BLaER1 (cell line): ENCODE measurements around the gene FNDC3B.

ENCODE experiments used
- H3K27ac ChIP-seq: shearing (Covaris generic); formaldehyde crosslinking; 2 replicates; pipeline ENCODE4 v1.8.1; 2022
- H3K27me3 ChIP-seq: shearing (Covaris generic); formaldehyde crosslinking; 2 replicates; pipeline ENCODE4 v1.8.1; 2022
- H3K36me3 ChIP-seq: shearing (Covaris generic); formaldehyde crosslinking; 2 replicates; pipeline ENCODE4 v1.8.1; 2022
- H3K4me1 ChIP-seq: shearing (Covaris generic); formaldehyde crosslinking; 2 replicates; pipeline ENCODE4 v1.8.1; 2022
- H3K4me2 ChIP-seq: shearing (Covaris generic); formaldehyde crosslinking; 2 replicates; pipeline ENCODE4 v1.8.1; 2022
- H3K4me3 ChIP-seq: shearing (Covaris generic); formaldehyde crosslinking; 2 replicates; pipeline ENCODE4 v1.8.1; 2022
- H3K9ac ChIP-seq: shearing (Covaris generic); formaldehyde crosslinking; 2 replicates; pipeline ENCODE4 v1.8.1; 2022
- H3K9me3 ChIP-seq: shearing (Covaris generic); formaldehyde crosslinking; 2 replicates; pipeline ENCODE4 v1.8.1; 2022
- H4K20me1 ChIP-seq: shearing (Covaris generic); formaldehyde crosslinking; 2 replicates; pipeline ENCODE4 v1.8.1; 2022
- Cebpa-rat ChIP-seq: shearing (Covaris generic); IDR thresholded peaks from 2 replicates; pipeline ENCODE4 v1.8.1; 2022

Gene FNDC3B

DNA sequence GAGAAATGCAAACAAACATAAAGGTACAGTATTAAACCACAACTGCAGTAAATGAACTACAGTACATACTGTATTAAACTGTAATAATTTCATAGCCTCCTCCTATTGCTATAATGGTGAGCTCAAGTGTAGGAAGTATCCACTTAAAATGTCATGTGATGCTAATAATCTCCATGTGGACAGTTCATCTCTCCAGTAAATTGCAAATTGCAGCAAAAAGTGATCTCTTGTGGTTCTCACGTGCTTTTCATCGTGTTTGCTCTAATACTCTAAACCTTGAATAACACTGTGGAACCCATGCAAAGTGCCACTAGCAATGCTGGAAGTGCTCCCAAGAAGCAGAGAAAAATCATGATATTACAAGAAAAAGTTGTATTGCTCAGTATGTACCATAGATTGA lies 9.2 kb upstream of the FNDC3B start:
- no peak overlapping the region for H3K9ac ChIP-seq
- TF ChIP-seq Cebpa-rat, result no peak
- no peaks in the 10 kb centered on the region for H4K20me1 ChIP-seq
- H3K4me2 ChIP-seq, result no peak overlapping the region
- peaks cover 6% of the 10 kb centered on the region for H3K9me3 ChIP-seq
- H3K4me3 ChIP-seq, result no peak overlapping the region
- no peaks in the 10 kb centered on the region for H3K4me1 ChIP-seq
- no peak overlapping the region for H3K27ac ChIP-seq
- no peaks in the 10 kb centered on the region for H3K27me3 ChIP-seq
- no peaks in the 10 kb centered on the region for H3K36me3 ChIP-seq

DNA sequence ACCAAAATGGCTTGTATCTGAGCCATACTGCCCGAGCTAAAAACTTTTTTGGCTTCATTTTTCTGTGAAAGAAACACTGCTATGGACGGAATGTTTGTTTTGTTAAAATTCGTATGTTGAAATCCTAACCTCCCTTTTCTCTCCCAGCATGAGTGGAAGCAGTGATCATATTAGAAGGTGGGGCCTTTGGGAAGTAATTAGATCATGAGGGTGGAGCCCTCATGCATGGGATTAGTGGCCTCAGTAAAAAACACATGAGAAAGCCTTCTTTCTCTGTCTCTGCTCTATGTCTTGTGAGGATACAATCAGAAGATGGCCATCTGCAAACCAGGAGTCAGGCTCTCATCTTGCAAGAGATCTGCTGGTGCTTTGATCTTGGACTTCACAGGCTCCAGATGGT lies 7.4 kb upstream of the FNDC3B start:
- no peaks in the 10 kb centered on the region for H3K36me3 ChIP-seq
- H3K9ac ChIP-seq, result no peak overlapping the region
- H3K4me3 ChIP-seq, result no peak overlapping the region
- no peaks in the 10 kb centered on the region for H3K27me3 ChIP-seq
- no peaks in the 10 kb centered on the region for H3K4me1 ChIP-seq
- H3K27ac ChIP-seq, result no peak overlapping the region
- no peak overlapping the region for H3K4me2 ChIP-seq
- no peaks in the 10 kb centered on the region for H4K20me1 ChIP-seq
- TF ChIP-seq Cebpa-rat, result no peak
- H3K9me3 ChIP-seq, result peaks cover 6% of the 10 kb centered on the region

DNA sequence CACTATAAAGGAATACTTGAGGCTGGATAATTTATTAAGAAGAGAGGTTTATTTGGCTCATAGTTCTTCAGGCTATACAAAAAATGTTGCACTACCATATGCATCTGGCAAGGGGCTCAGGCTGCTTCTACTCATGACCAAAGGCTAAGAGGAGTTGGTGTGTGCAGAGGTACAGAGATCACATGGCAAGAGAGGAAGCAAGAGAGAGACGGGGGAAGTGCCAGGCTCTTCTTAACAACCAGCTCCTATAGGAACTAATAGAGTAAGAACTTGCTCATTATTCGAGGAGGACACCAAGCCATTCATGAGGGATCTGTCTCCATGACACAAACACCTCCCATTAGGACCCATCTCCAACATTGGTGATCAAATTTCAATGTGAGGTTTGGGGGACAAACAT lies 6.0 kb upstream of the FNDC3B start:
- no peaks in the 10 kb centered on the region for H4K20me1 ChIP-seq
- no peaks in the 10 kb centered on the region for H3K36me3 ChIP-seq
- TF ChIP-seq Cebpa-rat, result no peak
- no peak overlapping the region for H3K9ac ChIP-seq
- H3K27me3 ChIP-seq, result no peaks in the 10 kb centered on the region
- H3K4me2 ChIP-seq, result no peak overlapping the region
- no peak overlapping the region for H3K27ac ChIP-seq
- H3K9me3 ChIP-seq, result peaks cover 6% of the 10 kb centered on the region
- H3K4me3 ChIP-seq, result no peak overlapping the region
- no peaks in the 10 kb centered on the region for H3K4me1 ChIP-seq

DNA sequence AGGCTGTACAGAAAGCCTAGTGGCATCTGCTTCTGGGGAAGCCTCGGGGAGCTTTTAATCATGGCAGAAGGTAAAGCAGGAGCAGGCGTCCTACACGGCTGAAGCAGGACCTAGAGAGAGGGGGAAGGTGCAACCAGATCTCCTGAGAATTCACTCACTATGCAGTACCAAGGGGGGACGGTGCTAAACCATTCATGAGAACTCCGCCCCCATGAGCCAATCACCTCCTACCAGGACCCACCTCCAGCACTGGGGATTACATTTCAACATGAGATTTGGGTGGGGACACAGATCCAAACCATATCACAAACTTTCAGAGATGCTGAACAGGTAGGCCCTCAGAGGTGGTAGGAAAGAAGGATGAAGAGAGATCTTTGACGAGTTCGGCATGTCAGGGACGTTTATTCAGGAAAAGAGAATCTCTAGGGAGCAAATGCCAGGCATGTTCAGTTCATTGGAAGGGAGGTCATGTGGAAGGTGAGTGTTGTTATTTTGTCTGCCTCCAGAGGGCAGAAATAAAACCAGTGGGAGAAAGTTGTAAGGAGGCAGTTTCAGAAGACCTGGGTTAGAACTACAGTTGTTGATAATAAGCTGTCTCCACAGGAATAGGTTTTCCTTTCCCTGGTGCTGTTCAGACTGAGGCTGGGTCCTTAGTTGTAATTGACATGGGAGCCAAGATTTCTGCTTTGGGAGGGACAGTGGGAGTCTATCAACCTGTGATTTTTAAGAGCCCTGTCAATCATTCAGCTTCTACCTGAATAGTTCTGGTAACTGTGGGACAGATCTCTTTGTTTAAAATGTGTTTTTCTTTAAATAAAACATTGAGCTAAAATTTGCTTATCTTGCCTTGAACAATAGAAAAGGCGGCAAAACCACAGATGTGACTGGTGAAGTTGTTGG lies 4.3 kb upstream of the FNDC3B start:
- Histone ChIP-seq H3K4me3 (no peak overlapping the region), H3K4me1 (peaks cover 7% of the 10 kb centered on the region), H3K27ac (no peak overlapping the region), H4K20me1 (no peaks in the 10 kb centered on the region), H3K36me3 (no peaks in the 10 kb centered on the region), H3K4me2 (no peak overlapping the region), H3K9me3 (peaks cover 6% of the 10 kb centered on the region), H3K9ac (no peak overlapping the region), H3K27me3 (no peaks in the 10 kb centered on the region)
- TF ChIP-seq Cebpa-rat, result no peak

DNA sequence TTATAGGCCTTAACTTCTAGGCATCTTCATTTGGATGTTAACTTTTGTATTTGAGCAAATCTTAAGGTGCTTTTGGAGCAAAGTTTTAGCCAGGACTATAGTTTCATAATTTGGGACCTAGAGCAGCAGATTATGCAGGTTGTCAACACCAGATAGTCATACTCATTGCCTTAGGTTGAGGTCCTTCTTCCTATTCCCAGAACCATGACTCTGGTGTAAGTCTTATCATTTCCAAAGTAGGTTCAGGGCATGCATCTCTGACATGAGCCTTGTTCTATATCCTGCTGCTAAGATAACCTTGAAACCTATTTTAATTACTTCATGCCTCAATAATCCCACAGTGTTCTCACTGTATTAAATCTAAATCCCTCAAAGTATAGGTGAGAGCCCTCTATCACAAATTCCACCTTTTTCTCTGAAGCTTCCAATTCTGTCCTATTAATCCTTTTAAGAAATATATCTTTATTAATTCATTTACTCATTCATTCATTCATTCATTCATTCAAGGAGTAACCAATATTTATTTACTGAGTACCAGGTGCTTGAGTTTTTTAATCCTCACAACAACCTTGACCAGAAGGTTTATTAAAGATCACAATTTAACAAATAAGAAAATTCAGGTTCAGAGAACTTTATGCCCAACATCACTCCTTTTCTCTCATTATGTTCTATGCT lies 2.7 kb upstream of the FNDC3B start:
- no peak overlapping the region for H3K27ac ChIP-seq
- H3K9me3 ChIP-seq, result peaks cover 6% of the 10 kb centered on the region
- no peaks in the 10 kb centered on the region for H3K36me3 ChIP-seq
- H3K4me2 ChIP-seq, result no peak overlapping the region
- H4K20me1 ChIP-seq, result peaks cover 12% of the 10 kb centered on the region; the same call in 1 of the 2 replicates
- peaks cover 18% of the 10 kb centered on the region for H3K4me1 ChIP-seq
- no peak overlapping the region for H3K9ac ChIP-seq
- no peak overlapping the region for H3K4me3 ChIP-seq
- no peaks in the 10 kb centered on the region for H3K27me3 ChIP-seq
- no peak for TF ChIP-seq Cebpa-rat

DNA sequence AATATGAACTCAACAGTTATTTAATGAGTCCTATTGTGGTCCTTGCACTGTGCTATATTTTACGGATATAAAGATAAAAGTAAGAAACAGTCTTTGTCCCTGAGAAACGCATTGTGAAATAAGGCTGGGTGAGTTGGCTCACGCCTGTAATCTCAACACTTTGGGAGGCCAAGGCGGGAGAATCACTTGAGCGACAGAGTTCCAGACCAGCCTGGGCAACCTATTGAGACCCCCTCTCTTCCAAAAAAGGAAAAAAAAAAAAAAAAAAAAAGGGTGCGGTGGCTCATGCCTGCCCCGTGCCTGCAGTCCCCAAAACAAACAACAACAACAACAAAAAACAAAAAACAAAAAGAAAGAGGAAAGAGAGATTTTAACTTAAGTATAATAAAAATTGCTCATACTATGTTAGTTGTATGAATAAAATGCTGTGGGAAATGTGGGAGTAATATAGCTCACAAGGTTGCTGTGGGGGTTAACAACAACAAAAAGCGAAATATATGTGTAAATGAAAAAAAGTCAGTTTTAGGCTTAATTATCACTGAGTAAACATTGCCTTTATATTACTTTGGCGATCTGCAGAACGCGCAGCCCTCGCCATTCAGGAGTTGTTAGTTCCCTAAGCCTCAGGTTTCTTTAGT lies 461 bp upstream of the FNDC3B start:
- H3K9me3 ChIP-seq, result peaks cover 6% of the 10 kb centered on the region; the same call in 1 of the 2 replicates
- no peaks in the 10 kb centered on the region for H3K36me3 ChIP-seq
- H3K27me3 ChIP-seq, result no peaks in the 10 kb centered on the region
- peaks cover 34% of the 10 kb centered on the region for H4K20me1 ChIP-seq
- peak overlapping the region; percentile 59 for H3K4me2 ChIP-seq
- H3K27ac ChIP-seq, result no peak overlapping the region
- peaks cover 29% of the 10 kb centered on the region for H3K4me1 ChIP-seq
- H3K9ac ChIP-seq, result peak overlapping the region; percentile 91; the same call in 1 of the 2 replicates
- no peak for TF ChIP-seq Cebpa-rat
- H3K4me3 ChIP-seq, result peak overlapping the region; percentile 99

DNA sequence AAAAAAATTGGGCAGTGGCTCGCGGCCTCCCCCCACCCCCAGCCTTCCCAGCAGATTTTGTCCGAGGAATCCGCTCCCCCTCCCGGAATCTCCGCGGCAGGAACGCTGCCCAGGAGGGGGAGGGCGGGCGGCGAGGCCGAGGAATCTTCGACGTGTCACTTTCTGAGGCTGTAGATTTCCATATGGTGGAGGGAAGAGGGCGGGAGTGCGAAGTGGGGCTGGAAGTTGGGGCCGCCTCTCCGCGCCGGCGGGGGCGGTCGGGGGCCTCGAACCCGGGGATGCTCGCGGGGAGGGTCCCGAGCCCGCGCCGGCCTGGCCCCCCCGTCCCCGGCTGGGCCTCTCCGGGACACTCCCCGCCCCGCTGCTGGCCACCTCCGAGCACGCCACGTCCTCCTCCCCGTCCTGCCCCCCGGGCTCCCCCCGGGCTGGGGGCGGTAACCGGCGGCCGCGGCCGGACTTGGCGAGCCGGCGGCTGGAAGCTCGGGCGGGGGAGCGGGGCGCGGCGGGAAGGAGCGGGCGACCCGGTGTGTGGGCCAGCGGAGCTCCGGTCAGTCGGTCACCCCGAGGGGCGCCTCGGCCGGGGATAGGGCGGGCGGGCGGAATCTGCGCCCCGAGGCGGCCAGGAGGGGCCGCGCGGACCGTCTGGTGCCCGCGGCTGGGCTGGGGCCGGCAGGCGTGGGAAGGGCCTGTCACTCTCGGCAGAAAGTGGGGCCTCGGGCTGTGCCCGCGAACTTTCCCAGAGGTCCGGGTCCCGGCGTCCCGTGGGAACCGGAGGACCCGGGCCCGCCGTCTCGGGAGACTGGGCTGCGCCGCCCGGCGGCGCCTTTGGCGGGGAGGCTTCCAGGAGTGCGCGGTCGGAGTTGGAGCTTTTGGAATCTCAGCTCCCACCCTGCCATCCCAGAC lies 951 bp downstream of the FNDC3B start:
- Histone ChIP-seq H3K27ac (peak overlapping the region; percentile 86), H3K4me3 (peak overlapping the region; percentile 99), H3K9ac (peak overlapping the region; percentile 91), H4K20me1 (peaks cover 44% of the 10 kb centered on the region), H3K9me3 (no peaks in the 10 kb centered on the region), H3K27me3 (no peaks in the 10 kb centered on the region), H3K4me1 (peaks cover 33% of the 10 kb centered on the region), H3K4me2 (peak overlapping the region; percentile 87), H3K36me3 (no peaks in the 10 kb centered on the region)
- TF ChIP-seq Cebpa-rat, result no peak

DNA sequence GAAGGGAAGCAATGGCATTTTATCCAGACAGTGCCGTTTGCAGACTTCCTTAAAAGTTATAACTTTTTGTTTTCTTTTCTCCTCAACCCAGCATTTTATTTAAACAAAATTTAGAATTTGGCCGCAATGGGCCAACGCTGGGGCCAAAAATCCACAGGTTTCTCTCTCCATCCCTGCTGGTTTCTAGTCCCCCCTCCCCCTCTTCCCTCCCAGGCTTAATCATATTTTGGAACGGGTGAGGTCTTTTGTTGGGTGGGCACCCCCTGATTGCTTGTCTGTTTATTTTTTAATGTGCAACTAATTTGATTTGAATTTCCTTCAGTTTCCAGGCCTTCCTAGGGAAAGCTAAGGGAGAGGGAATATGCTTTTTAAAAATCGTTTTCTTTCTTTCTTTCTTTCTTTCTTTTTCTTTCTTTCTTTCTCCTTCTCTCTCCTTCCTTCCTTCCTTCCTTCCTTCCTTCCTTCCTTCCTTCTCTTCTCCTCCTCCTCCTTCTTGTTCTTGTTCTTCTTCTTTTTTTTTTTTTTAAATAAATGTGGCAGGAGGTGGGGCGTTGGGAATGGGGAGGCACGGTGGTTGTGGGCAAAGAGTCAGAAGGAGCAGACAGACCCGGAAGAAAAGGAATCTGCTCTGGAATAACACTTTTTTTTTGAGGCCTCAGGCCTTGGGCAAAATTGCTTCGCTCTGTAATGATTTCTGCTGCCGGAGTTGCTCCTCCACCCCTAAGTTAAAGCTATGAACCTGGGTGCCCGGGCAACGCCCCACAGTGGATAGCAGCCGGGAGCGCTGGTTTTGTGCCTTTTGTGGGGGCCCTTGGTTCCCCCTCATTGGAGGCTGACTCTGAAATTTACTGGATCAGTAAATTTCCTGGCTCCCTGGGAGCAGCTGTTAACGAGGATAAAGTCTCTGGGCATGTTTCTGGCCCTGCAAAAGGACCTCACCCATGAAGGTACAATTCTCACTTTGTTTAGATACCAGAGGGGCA lies 1.9 kb downstream of the FNDC3B start:
- H3K4me2 ChIP-seq, result peak overlapping the region; percentile 87
- H4K20me1 ChIP-seq, result peaks cover 54% of the 10 kb centered on the region
- H3K4me3 ChIP-seq, result peak overlapping the region; percentile 99
- no peak for TF ChIP-seq Cebpa-rat
- peaks cover 33% of the 10 kb centered on the region for H3K4me1 ChIP-seq
- peak overlapping the region; percentile 91 for H3K9ac ChIP-seq
- no peaks in the 10 kb centered on the region for H3K36me3 ChIP-seq
- no peaks in the 10 kb centered on the region for H3K9me3 ChIP-seq
- H3K27me3 ChIP-seq, result no peaks in the 10 kb centered on the region
- H3K27ac ChIP-seq, result no peak overlapping the region; the same call in 1 of the 2 replicates
